Measurements from ENCODE around the gene NUP62.

The NUP62 gene

DNA sequence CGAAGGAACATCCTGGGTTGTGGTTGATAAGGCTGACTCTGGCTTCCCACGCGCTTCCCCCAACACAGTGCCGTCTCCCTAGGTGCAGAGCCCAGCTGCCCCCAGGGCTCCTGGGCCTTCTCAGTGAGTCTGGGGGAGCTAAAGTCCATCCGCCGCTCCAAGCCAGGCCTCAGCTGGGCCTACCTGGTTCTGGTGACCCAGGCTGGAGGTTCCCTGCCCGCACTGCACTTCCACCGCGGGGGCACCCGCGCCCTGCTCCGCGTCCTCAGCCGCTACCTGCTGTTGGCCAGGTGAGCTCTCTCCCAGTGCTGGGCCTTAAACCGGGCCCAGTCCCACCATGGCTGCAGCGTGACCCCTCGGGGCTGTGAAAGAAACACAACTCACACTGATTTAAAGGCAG is 48.1 kb downstream of the NUP62 start:
- DNase-seq (ENCODE audit: low spot score), result no peak

DNA sequence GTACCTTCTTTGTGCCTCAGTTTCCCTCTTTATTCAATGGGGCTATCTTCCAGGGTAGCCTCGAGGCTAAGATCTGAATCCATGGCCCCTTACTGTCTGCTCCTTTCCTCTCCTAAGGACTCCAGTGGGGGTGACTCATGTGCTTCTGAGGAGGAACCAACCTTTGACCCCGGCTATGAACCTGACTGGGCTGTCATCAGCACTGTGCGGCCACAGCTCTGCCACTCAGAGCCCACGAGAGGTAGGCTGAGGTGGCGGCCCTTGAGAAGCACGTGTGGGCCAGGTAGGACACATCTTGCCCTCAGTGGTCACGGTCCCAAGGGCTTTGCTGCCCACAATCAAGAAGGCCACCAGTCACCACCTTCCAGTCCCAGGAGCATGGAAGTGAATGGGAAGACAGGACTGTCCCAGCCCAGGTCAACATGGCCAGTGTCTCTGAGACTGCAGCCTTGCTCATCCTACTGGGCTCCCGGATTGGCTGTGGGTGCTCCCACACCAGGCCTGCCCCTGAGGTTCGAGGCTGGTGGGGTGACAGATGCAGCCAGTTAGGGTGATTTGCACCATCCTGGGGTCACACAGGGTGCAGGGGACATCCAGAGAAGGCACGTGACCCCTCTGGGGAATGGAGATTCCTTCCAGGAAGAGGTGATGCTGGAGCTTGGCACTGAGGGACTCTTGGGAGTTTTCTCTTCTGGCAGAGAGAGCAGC is 49.0 kb downstream of the NUP62 start:
- DNase-seq (ENCODE audit: low spot score), result no peak

DNA sequence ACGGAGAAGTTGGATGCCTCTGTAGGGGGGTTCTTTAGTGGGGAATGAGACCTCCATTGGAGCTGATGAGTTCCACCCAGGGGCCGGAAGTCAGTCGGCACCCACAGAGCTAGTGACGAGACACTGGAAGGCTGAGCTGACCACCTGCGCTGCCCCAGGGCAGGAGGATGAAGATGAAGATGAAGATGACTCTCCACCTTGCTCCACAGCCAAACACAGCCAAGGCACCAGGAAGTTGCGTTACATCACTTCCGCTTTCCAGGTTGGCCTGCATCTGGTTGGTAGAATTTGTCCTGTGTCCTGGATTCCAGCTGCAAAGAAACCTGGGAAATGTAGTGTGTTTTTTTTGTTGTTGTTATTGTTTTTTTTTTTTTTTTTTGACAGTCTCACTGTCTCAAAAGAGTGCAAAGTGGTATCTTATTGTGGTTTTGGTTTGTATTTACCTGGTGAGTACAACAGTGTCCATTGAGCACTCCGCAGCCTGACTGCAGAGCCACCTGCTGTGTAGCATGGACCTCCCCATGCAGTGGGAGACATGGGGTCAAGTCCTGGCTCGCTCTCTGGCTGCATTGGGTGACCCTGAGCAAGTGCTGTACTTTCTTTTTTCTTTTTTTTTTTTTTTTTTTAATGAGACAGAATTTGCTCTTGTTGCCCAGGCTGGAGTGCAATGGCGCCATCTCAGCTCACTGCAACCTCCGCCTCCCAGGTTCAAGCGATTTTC is 49.9 kb downstream of the NUP62 start:
- DNase-seq (ENCODE audit: low spot score), result no peak

DNA sequence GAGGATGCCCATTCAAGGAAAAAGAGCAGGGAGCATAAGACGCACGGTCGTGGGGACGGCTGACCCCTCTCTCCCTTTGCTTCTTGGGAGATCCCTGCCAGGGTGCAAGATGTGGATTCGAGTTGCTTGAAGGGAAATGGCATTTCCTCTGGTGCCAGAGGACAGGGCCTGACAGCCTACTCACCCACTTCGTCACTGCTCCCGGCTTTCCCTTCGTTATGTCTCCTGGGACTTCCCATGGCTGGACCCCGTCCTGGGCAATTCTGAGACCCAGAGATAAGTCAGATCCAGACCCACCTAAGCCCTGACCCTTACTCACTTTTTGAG is 50.6 kb downstream of the NUP62 start:
- DNase-seq (ENCODE audit: low spot score), result no peak

DNA sequence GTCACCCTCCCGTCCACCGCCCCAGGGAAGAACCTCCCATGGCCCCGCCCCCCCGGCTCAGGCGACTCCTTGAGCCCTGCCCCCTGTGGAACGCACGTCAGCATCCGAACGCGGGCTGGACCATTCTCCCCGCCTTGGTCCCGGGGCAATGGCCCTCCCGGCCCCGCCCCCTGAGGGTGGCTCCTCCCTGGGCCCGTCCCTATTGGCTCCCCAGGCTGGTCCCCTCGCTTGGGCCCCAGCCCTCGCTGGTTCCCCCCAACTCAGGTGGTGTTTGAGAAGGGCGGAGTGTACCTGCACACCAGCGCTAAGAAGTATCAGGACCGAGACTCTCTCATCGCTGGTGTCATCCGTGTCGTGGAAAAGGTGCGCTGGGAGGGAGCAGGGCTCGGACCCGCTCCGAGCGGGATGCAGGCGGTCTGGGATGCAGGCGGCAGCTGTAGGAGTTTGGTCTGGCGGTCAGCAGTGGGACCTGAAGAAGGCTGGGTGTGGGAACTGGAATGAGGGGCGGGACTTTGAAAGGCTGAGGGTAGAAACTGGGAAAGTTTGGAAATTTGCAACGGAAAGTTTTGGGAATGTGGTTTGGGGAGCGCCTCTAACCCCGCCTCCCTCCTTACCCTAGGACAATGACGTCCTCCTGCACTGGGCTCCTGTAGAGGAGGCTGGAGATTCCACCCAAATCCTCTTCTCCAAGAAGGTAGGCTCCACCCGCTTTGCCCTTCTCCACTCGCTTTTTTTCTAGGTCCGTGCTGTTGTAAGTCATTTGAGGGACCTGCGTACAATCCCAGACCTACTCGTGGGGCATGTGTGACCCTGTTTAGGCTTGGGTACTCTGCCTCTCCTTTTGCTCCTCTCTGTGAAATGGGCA is 51.2 kb downstream of the NUP62 start:
- peak; percentile 99 for DNase-seq (ENCODE audit: low spot score)

DNA sequence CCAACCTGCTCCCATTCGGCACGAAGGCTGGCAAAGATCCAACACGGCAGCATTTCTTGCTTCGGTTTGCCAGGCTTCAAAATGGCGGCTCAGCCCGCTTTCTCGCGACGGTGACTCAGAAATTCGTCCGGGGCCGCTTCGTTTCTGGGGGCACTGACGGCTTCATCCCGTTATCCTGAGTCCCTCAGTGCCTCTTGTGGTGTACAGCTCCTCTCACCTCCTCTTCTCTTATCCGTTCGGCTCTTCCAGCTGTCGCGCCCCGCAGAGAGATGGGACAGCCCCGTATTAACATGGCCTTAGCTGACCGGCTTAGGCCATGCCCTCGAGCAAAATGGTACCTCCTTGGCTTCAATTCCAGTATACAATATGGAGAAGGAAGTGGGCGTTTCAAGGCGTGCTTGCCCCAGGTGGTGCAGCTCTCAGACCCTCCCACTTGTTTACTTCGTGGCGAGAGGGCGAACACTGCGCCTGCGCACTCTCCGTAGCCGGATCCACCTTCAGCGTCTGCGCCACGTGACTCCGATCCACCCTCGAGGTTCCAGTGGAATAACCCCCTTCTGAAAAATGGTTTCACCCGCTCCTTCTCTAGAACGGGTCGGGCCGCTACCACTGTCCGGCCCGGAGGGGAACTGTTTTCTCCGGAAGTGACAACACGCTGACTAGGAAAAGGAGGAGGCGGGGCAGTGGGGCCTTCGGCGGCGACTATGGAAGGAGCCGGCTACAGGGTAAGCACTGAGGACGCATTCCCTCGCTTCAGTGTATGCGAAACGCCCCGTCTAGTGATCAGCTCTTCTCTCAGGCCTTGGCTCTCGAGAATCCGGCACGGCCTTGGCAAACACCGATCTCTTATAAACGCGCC is 52.1 kb downstream of the NUP62 start, which contains the start of the genes AKT1S1 and TBC1D17:
AKT1S1 (minus strand) TSS at position 336 of the 859 bp plus-strand sequence. CDS start 4,060 bp downstream, outside the sequence.
TBC1D17 (plus strand) TSS at position 683 of the 859 bp plus-strand sequence; CDS start at position 705, 22 bp downstream.
- peak; percentile 100 for DNase-seq (ENCODE audit: low spot score)

DNA sequence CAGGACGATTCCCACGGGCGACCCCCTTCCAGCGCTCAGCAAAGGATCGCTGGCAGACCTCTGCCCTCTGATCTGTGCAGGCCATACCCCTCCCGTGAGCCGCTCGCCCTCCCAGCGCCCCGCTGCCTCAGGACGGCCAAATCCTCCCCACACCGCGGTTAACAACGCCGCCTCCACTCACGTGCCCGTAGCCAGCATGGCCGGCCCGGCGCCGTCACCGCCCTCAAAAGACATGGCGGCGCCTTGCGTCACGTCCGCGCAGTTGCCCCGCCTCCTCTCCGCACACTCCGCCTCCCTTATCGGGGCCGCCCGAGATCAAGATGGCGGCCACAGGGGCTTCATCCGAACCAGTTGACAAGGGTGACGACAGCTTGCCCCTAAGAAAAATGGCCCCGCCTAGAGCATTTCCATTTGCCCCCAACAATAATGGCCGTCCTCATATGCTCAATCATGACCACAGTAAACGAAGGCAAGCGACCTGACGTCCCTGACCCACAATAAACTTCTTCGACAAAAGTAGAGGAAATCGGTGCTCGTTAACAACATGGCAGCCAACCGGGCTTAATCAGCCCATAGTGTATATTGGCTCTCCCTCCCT is 52.8 kb downstream of the NUP62 start:
- peak; percentile 78 for DNase-seq (ENCODE audit: low spot score)

DNA sequence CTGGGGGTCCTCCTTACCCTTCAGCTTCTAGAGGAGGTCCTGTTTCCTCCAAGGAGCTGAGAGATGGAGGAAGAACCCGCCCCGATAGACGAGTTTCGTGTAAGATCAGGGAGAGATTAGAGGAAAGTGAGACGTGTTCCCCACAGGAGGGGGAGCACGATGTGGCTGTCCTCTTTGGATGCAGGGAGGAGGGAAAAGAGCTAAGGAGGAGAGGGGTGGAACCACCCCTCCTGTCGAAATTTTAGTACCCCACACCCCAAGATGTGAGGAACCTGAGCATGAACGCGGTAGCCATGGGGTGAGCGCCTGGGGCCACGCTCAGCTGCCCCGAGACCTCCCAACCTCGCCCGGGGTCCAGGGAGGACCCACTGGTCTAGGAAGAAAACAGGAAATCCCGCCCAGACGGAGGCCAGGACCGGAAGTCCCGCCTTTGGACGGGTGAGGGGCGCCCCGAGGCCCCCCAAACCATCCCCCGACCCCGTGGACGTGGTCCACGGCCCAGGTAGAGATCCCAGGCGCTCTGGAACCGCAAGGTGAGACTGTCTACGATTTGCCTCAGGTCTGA is 53.4 kb downstream of the NUP62 start:
- no peak for DNase-seq (ENCODE audit: low spot score)

DNA sequence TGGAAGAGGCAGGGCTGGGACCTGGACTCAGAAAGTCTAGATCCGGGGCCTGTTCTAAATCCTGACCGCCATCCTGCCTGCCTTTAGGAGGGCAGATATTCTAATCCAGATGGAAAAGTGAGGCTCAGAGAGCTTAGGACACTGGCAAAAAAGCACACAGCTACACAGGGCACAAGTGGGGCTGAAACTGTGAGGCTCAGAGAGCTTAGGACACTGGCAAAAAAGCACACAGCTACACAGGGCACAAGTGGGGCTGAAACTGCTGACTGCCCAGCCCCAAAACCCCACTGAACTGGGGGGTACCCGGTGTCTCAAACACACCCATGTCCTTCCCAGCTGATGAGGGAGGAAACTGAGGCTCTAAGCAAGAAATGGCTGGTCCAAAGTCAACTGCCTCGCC is 54.1 kb downstream of the NUP62 start:
- no peak for DNase-seq (ENCODE audit: low spot score)

DNA sequence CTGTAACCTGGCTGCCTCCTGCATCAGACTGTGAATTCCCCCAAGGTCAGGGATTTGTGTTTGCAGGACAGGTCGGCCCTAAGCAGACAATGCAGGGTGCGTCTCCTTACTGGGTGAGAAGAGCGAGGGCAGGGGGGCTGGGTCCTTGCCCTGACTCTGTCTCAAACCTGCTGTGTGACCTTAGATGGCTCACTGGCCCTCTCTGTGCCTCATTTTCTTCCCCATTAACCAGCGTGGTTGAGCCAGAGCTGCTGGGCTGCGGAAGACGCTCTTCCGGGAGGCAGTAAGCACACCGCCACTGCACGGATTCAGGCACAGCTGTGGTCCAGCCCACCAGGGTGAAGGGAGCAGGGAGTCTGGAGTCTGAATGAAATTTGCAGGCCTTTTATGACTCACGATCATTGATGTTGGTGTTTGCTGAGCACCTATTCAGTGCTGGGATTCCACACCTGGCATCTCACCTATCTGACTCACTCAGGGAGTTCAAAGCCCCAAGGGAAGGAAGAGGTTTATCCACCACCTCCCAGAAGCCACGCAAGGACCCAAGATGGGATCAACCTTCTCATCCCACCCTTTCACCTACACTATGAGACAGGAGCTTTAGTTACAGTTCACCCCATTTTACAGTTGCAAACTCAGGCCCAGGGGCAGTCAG is 54.7 kb downstream of the NUP62 start:
- DNase-seq (ENCODE audit: low spot score), result no peak

DNA sequence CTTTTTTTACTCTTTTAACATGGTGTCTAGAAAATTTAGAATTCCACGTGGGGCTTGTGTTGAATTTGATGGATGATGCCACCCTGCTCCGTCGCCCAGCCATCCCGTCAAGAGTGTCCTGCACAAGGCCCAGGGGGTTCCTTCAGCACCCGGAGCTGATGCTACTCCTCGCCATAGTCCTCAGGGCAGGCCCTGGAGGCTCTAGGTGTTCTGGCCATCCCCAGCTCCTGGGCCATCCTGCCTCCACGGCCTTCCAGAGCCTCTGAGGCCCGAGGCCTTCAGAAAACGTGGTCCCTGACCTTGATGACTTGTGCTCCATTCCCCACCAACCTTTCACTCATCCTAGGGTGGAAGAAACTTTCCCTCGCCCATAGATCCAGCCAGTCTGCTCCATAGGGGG is 55.5 kb downstream of the NUP62 start:
- no peak for DNase-seq (ENCODE audit: low spot score)

DNA sequence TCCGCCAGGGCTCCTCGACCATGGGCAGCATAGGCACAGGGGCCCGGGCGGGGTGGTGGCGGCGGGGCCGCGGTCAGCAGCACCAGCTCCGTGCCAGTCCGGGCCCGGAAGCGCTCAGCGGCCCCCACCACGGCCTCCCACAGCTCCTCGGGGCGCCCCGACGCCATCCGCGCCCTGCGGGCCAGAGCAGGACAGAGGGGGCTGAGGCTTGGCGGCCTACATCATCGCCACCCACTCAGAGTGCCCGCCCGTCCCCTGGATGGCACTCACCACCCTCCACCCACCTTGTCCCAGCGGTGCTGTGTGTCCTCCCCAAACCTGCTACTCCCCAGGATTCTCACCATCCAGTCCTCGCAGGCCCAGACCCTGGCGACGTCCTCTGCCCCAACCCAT is 56.2 kb downstream of the NUP62 start:
- DNase-seq (ENCODE audit: low spot score), result no peak

DNA sequence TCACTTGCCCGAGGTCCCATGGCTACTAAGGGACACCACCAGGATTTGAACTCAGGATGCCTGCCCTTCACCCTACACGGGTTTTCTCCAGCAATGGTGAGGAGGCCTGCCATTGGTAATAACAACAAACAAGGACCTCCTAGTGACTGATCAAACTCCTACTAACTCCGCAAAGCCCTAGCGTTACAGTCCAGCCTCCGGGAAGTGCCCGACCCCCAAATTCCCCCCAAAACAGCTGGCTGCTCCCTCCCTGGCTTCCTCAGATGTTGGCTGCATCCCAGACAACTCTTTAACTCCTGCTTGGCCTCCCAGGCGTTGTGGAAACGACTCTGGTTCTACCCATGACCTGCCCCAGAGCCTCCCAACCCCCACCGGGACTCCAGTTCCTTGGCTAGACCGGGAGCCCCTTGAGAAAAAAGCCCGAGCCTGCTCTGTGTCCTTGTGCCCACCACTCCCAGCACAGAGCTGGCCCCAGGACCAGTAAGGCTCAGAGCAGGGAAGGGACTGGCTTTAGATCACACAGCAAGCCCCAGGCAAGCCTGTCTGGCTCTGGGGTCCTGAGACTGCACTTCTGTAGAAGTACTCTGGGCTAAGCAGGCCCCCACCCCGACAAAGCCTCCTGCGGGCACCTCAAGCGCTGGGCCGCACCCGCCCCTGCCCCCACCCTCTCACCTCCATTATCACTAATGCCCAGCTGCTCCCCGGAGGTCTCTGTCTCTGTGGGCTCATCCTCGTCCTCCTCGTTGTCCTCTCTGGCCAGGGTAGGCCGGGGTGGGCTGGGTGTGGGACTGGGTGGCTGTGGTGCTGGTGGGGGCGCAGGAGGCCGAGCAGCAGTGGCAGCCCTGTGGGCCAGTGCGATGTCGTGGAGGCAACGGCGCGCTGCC is 56.8 kb downstream of the NUP62 start:
- no peak for DNase-seq (ENCODE audit: low spot score)

DNA sequence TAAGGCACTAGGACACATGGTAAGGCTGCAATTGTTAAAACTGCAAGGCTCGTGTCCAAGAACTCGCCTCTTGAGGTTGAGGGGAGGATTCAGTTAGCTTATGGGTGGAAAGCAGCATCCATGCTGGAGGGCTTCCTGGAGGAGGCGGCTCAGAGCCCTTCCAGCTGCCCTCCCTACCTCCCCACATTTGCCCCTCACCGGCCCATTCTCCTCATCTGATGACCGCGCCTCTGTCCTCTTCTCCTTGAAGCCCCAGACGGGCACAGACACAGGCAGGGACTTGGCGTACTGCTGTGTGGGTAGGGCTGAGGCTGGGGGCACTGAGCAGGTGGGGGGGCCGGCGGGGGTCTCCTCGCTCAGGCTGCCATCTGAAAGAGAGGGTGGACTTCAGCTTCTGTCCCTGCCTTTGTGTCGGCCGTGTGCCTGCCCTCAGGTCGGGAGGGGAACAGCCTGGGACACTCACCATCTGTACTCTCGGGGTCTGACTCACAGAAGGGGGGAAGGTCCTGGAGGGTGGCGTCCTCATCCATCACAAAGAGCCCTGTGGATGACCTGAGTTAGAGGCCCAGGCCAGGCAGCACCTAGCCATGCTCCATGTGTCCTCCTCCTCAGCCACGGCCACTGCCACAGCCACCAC is 57.8 kb downstream of the NUP62 start:
- DNase-seq (ENCODE audit: low spot score), result no peak

DNA sequence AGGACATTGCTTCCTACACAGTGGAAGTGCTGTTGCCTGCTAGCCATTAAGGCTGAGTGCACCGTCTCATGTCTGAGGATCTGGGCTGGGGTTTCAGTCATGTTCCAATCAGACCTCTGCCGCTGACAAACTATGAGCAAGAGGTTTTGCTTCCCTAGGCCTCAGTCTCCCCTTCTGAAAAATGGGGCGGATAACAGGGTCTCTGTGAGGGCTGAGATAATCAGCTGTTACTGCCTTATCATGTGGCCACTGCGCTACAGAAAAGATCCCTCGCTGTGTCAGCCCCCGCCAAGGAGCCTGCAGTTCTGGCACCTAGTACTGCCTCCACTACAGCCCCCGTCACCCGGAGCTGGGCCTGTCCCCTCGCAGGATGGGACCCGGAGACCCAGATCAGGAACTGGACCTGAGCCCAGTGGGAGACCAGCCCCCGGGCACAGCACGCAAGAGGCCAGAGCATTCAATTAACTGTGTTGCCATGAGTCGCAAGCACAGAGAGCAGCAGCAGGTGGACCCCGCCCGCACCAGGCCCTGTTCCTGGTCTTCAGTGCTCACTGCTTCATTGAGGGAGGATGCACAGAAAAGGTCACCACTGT is 58.9 kb downstream of the NUP62 start:
- no peak for DNase-seq (ENCODE audit: low spot score)

DNA sequence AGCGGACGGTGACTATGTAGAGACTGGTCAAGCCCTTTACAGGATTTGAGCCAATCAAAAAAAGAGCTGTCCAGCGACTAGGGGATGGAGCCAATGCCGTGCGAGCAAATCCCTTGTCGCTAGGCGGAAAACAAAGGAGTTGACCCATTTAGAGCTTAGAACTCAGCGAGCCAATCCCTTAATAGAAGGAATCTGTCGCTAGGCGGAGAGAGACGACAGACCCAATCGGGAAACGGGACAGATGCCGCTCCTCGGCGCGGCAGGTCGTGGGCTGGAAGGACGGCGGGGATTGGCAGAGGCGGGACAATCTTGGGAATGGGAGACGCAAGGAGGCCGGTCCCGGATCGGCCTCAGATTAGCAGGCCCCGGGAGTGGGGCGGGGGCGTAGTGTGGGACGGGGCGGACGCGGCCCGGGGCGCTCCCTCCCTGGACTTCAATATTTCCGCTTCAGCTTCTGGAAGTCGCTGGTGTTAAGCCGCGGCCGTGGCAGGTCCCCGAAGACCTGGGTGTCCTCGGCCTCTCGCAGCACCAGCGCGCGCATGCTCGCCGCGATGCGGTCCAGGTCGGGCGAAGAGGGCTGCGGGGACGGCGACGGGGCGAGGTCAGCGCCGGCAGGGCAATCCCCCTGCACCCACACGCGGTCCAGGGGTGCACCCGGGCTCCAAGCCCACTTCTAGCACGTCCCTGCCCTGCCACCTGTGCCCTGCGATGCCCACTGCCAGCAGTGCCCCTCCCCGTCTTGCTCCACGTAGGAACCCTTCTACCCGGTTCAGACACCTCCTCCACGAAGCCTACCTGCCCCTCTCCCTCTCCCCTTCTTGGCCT is 59.6 kb downstream of the NUP62 start:
- peak; percentile 98 for DNase-seq (ENCODE audit: low spot score)

DNA sequence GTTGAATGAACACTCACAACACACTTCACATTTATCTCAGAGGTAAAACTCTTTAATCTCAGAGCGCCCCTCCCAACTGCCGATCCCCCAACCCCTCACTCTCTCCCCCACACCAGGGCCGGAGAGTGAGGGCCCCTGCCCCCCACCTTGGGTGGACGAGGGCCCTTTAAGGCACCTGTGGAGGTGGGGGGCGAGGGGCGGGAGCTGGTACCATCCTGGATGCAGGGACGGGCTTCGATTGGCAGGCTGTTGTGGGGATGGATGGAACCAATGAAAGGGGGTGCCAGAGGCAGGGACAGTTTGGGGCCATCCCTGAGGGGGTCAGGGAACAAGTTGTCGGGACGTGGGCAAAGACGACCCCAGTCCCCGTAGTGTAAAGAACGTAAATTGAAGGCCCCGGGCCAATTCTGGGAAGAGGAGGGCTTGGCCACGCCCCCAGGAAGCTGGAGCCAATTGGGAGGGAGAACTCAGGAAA is 60.3 kb downstream of the NUP62 start:
- no peak for DNase-seq (ENCODE audit: low spot score)

Measured in HuH-7.5 (cell line).